SK-N-MC (cell line): Measurements from ENCODE around the gene AKAP5.
A peak's percentile ranks its signal among the peaks of the same experiment; 100 is the strongest.

ENCODE experiments used
- DNase-seq: peaks from one replicate; pipeline ENCODE4 v3.0.0-alpha.2; 2011; ENCODE audit warnings: low read depth, low spot score
- H3K27ac ChIP-seq: fragments of 200-600 bp; sonication (generic); 2 replicates; pipeline ENCODE4 v1.5.1; 2016; ENCODE audit warnings: mixed run types
- H3K36me3 ChIP-seq: fragments of 200-600 bp; sonication (generic); 2 replicates; pipeline ENCODE4 v1.6.1; 2017; ENCODE audit warnings: antibody characterized with exemption, low read length, mixed read lengths; ENCODE audit not compliant: insufficient read depth
- H3K4me3 ChIP-seq: fragments of 200-600 bp; sonication (generic); 2 replicates; pipeline ENCODE4 v1.5.1; 2016
- H3K9ac ChIP-seq: fragments of 200-600 bp; sonication (generic); 2 replicates; pipeline ENCODE4 v1.8.0; 2017; ENCODE audit warnings: mixed run types, mixed read lengths; ENCODE audit not compliant: insufficient read length
- H3K9me3 ChIP-seq: fragments of 200-600 bp; sonication (generic); 2 replicates; pipeline ENCODE4 v1.6.1; 2017; ENCODE audit warnings: low read depth, mild to moderate bottlenecking, antibody characterized with exemption, low read length, moderate library complexity, mixed read lengths
- EZH2 ChIP-seq: fragments of 200-600 bp; sonication (generic); IDR thresholded peaks from one replicate; pipeline ENCODE4 v1.6.1; 2017; ENCODE audit warnings: antibody characterized with exemption
- FOXP2 ChIP-seq: optimal IDR thresholded peaks from 2 replicates; pipeline ENCODE3; 2011; ENCODE audit warnings: mild to moderate bottlenecking, moderate library complexity; ENCODE audit not compliant: insufficient read depth; ENCODE audit errors: extremely low read length, control extremely low read depth
- POLR2AphosphoS5 ChIP-seq: IDR thresholded peaks from 2 replicates; pipeline ENCODE4 v1.6.1; 2012; ENCODE audit warnings: mild to moderate bottlenecking, low read depth, low read length, borderline replicate concordance

The AKAP5 gene

DNA sequence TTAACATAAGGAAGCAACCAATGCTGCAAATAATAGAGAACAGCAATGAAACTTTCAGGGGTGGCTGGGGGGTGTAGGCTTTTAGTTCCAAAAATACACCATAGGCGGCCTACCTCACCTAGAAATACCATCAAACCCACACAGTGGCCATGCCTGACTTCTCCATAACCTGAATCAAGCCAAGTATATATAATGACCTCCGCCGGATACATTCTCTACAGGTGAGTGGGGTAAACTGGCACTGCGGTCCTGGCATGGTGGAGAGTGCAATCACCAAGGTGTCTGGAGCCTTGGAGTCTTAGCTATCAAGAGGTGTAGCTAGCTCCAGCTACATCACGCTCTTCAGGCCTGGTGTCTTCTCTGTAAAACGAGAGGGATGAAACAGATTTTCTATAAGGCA, 37.2 kb downstream of the AKAP5 start:
- Histone ChIP-seq H3K9ac (peak overlapping the region; percentile 95), H3K27ac (peak overlapping the region; percentile 90), H3K36me3 (peaks cover 3% of the 10 kb centered on the region; the same call in 1 of the 2 replicates), H3K9me3 (no peaks in the 10 kb centered on the region), H3K4me3 (peak overlapping the region; percentile 90)
- DNase-seq = no peak
- TF ChIP-seq FOXP2 (no peak), POLR2AphosphoS5 (no peak), EZH2 (no peak)

DNA sequence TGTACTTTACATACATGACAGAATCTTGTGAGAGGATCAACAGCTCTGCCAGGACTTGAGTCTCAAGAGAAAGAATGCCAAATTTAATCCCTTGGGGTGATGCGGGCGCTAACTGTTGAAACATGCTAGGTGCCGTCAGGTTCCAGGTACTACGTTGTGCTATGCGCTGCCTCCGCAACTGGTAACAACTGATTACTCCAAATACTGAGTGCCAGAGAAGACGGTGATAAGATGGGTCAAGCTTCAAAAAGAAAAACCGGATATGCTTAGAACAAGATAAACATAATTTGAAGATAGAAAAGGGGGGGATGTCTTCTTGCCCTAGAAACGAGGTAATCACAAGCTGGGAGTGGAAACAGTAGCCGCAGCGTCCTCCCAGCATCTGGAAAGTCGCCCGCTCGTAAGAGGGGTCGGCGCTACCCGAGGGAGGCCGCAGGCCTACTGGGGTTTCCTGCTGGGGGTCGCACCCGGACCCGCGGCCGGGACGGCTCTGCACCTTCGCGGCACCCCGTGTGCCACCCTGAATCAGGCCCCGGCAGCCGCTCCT, 37.7 kb downstream of the AKAP5 start:
- no peak for DNase-seq
- TF ChIP-seq EZH2 (no peak), POLR2AphosphoS5 (no peak), FOXP2 (no peak)
- Histone ChIP-seq H3K27ac (peak overlapping the region; percentile 90), H3K9ac (peak overlapping the region; percentile 95), H3K4me3 (peak overlapping the region; percentile 90), H3K9me3 (no peaks in the 10 kb centered on the region), H3K36me3 (peaks cover 3% of the 10 kb centered on the region; the same call in 1 of the 2 replicates)

DNA sequence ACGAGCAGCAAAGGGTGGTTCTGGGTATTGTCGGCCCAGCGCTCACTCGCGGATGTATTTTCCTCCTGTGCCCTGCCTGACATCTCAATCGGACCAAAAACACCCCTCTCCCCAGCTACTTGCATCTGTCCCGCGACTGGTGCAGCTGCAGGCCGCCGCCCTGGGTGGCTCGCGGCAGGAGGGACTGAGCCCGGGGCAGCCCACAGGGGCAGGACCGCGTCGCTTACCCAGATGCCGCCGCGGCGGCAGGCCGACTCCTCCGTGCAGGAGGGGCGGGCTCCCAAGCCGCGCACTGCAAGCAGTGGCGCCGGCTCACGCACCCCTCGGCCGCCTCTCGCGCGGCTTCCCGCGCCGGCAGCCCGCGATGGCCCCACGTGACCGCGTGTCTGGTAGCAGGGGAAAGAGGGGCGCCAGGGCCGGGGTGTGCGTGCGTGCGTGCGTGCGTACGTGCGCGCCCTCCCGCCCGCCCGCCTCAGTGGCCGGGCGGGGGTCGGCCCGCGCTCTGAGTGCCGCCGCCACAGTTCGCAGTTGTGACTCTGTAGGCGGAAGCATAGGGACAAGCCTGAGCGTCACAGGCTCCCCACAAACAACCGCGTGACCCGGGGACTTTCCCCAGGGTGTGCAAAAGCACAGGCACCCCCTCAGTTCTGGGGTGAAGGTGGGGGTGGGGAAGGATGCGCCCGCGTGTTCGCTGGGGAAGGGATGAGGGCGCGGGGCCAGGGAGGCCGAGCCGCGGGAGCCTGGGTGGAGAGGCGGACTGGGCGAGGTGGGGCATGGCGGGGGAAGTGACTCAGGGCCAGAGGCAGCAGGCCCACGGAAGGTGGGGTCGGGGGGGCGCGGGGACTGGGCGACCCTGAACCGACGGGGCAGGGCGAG, 38.4 kb downstream of the AKAP5 start, which contains the start of gene ZBTB25:
ZBTB25 (minus strand) TSS at position 405 of the 876 bp plus-strand sequence. CDS start 13,305 bp downstream, outside the sequence.
- peak within 1 kb of the TSS; percentile 90 for H3K4me3 ChIP-seq
- DNase-seq = no peak
- peaks cover 3% of the 10 kb centered on the region; the same call in 1 of the 2 replicates for H3K36me3 ChIP-seq
- peak within 1 kb of the TSS; percentile 98 for H3K27ac ChIP-seq
- peak; percentile 70 for TF ChIP-seq POLR2AphosphoS5
- no peak for TF ChIP-seq EZH2
- TF ChIP-seq FOXP2 = peak; percentile 38
- H3K9me3 ChIP-seq = no peaks in the 10 kb centered on the region
- H3K9ac ChIP-seq = peak within 1 kb of the TSS; percentile 99

DNA sequence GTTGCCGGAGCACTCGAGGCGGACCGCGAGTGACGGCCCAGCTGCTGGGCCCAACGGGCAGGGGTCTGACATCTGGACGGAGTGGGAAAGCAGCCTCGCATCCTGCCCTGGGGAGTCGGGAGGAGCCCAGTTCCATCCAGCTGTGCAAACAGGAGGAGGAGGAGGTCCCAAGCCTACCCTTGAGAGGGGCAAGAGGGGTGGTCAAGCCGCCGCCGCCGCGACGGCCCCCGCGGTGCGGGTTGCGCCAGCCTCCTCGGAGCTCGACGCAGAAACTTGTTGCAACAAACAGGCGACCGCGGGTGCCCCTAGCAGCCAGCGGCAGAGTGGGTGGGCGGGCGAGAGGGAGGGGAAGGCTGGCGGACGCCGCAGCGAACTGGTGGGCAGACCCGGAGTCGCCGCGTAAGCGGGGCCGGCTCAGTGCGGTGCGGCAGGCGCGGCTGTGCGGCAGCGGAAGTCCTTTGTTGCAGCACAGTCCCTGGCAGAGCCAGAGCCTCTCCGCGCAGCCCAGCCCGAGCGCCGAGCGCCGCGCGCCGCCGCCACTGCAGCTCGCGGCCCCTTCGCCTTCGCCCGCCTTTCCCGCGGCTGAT, 39.1 kb downstream of the AKAP5 start, which contains the start of gene ZBTB1:
ZBTB1 (plus strand) TSS at position 461 of the 587 bp plus-strand sequence. CDS start 16,735 bp downstream, outside the sequence.
- Histone ChIP-seq H3K9me3 (no peaks in the 10 kb centered on the region), H3K36me3 (no peaks in the 10 kb centered on the region), H3K27ac (peak within 1 kb of the TSS; percentile 98), H3K4me3 (peak within 1 kb of the TSS; percentile 90), H3K9ac (peak within 1 kb of the TSS; percentile 99)
- no peak for DNase-seq
- TF ChIP-seq EZH2 (no peak), FOXP2 (no peak), POLR2AphosphoS5 (peak; percentile 63; the same call in 1 of the 2 replicates)

DNA sequence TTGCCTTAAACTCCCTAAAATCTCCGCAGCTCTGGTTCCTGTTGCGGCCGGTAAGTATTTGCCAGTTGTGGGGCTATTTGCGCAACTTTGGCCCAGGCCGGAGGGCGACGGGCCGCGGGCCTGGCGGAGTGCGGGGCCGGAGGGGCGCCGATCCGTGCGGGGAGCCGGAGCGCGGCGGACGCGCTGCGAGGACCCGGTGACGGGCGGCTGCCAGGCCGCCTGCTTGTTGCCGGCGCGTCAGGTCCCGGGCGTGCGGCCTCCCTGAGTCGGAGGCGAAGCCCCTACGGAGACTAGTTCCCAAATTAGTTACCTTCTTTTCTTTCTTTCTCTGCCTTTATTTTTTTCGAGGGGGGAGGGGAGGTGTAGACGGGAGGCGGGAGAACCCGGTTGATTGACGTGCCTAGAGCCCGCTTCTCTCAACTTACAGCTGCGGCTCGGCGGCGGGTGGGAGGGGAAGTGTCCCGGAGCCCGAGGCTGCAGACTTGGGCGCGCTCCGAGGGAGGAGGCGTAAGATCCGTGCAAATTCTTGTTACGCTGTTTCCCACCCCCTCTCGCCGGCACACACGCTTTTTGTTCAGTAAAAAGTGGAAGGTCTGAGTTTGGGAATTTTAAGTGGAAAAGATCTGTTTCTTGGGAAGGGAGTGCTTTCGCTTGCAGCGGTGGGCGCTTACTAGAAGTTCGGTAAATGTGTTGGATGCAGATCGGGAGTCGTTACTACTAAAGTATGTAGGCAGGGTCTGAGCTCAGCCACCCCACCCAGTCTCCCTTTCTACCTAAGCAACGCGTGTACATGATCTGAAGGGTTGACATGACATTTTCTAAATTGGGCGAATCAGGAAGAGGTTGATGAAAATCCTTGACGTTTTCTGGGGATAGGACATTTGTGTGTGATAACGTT, 39.8 kb downstream of the AKAP5 start:
- DNase-seq = no peak
- peak overlapping the region; percentile 99 for H3K9ac ChIP-seq
- H3K9me3 ChIP-seq = no peaks in the 10 kb centered on the region
- peak overlapping the region; percentile 90 for H3K4me3 ChIP-seq
- no peak for TF ChIP-seq EZH2
- TF ChIP-seq POLR2AphosphoS5 = peak; percentile 42; the same call in 1 of the 2 replicates
- no peaks in the 10 kb centered on the region for H3K36me3 ChIP-seq
- peak overlapping the region; percentile 98 for H3K27ac ChIP-seq

DNA sequence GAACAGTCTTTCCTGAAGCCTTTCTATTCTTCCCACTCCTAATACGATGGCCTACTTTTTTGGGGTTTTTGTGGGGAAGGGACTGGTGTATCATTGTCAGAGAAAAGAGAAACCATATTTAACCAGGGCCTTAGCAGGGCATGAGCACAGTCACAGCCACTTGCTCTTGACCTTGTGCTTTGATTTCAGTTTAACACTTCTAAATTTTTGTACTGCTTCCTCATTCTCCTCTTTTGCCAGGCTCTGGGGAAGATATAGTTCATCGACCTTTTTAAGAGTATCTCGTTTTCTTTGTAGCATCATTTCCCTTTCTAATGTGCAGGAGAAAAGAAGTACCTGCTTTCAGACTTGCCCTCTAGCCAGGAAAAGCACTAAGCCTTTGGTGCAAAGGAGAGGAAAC, 41.4 kb downstream of the AKAP5 start:
- H3K4me3 ChIP-seq = peak overlapping the region; percentile 20
- H3K27ac ChIP-seq = no peak overlapping the region; the same call in 1 of the 2 replicates
- H3K36me3 ChIP-seq = no peaks in the 10 kb centered on the region
- no peak for DNase-seq
- H3K9ac ChIP-seq = peak overlapping the region; percentile 38
- no peaks in the 10 kb centered on the region for H3K9me3 ChIP-seq
- TF ChIP-seq EZH2 (no peak), POLR2AphosphoS5 (no peak), FOXP2 (no peak)

DNA sequence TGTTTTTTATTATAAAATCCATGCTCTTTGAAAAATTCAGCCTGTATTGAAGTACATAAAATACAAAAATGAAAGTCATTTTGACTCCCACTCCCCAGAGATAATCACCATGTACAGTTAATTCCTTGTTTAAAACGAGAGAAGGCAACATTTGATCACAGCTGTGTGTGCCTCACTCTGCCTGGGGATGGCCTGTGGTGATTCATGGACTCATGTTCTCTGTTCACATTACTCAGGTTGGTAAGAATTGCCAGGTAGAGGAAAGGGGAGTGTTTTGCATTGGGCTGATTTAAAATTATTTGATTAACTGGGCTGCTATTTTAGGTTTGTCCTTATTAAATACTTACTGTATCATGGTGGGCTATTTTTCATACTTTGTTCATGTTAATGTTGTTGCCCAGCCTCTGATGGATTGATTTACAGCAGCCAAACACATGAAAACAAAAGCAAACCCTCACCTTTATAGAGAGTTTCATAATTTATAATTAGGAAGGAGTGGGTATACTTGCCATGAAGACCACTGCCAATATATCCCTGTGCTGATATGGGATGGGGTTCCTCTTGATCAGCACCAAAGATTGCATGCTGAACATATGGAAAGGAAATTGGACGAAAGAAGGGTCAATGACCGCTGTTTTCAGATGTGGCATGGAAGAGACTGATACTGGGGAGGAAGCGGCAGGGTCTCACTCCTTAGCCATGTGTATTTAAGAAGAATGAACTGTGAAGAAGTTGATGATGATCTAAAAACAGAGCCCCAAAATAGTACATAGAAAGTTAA, 42.3 kb downstream of the AKAP5 start:
- H3K4me3 ChIP-seq = no peak overlapping the region
- TF ChIP-seq FOXP2 = no peak
- TF ChIP-seq POLR2AphosphoS5 = no peak
- TF ChIP-seq EZH2 = no peak
- no peaks in the 10 kb centered on the region for H3K9me3 ChIP-seq
- DNase-seq = no peak
- peak overlapping the region; percentile 38 for H3K9ac ChIP-seq
- no peaks in the 10 kb centered on the region for H3K36me3 ChIP-seq
- H3K27ac ChIP-seq = no peak overlapping the region
